Fibroblast of lung (primary cell): Measurements from ENCODE around the gene CCM2.

Experiments used
- EZH2 ChIP-seq: IDR thresholded peaks from 2 replicates; pipeline ENCODE4 v1.5.1; 2012; ENCODE audit warnings: low read length, control low read depth, mild to moderate bottlenecking; ENCODE audit errors: missing control alignments
- TF ChIP-seq, protein P1 (sequence below), 2 donors: IDR thresholded peaks in 1 of 2; conservative IDR thresholded peaks in 1 of 2; 1 replicate in 1 of 2; 2 replicates in 1 of 2; pipeline ENCODE4 v1.5.1; 2011 to 2012; ENCODE audit warnings: low read length in 2 of 2, control low read depth in 1 of 2, inconsistent platforms in 1 of 2, low read depth in 1 of 2, mild to moderate bottlenecking in 1 of 2

DNA sequence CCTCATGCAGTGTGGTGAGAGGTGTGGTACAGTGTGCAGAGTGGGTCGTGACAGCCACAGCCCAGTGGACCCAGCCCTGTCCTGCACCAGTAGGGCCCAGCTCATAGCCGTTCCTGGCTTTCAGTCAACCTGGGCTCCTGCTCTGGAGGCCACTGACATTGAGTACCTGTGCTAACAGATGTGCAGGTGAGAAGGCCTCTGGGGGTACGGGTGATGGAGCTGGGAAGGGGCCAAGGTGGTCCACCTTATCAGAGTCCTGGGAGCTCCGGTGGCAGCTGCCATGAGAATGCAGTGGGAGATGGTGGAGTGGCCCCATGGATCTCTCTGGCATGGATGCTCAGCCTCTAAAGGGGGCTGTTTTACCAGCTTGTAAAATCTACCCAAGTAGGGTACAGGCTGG, 117.6 kb downstream of the CCM2 start:
- TF ChIP-seq, protein P1, sequence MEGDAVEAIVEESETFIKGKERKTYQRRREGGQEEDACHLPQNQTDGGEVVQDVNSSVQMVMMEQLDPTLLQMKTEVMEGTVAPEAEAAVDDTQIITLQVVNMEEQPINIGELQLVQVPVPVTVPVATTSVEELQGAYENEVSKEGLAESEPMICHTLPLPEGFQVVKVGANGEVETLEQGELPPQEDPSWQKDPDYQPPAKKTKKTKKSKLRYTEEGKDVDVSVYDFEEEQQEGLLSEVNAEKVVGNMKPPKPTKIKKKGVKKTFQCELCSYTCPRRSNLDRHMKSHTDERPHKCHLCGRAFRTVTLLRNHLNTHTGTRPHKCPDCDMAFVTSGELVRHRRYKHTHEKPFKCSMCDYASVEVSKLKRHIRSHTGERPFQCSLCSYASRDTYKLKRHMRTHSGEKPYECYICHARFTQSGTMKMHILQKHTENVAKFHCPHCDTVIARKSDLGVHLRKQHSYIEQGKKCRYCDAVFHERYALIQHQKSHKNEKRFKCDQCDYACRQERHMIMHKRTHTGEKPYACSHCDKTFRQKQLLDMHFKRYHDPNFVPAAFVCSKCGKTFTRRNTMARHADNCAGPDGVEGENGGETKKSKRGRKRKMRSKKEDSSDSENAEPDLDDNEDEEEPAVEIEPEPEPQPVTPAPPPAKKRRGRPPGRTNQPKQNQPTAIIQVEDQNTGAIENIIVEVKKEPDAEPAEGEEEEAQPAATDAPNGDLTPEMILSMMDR (conservative IDR thresholded peaks at IDR 0.05 in 1 of 2, IDR thresholded peaks at IDR 0.05 in 1 of 2; ENCODE audit: low read depth in 1 of 2, low read length in 2 of 2), result no peak
- no peak for TF ChIP-seq EZH2
